Glutamatergic neuron (in vitro differentiated cells): ENCODE measurements around the gene DDX47. TPM values are rescaled to one million over a fixed set of nuclear protein-coding genes. Genes with fewer than 3 reads are reported as not detected.

Source experiments
- DNase-seq: peaks from one replicate; pipeline ENCODE4 v3.0.0; 2022
- H3K27ac Mint-ChIP-seq: one replicate; pipeline ENCODE4 v1.8.0; 2020; ENCODE audit warnings: mild to moderate bottlenecking, mixed read lengths, inconsistent platforms; ENCODE audit not compliant: unreplicated experiment
- H3K27me3 Mint-ChIP-seq: one replicate; pipeline ENCODE4 v1.8.0; 2020; ENCODE audit warnings: mild to moderate bottlenecking, moderate library complexity, mixed read lengths, inconsistent platforms; ENCODE audit not compliant: unreplicated experiment
- H3K36me3 Mint-ChIP-seq: one replicate; pipeline ENCODE4 v1.8.0; 2020; ENCODE audit warnings: mild to moderate bottlenecking, mixed read lengths, inconsistent platforms; ENCODE audit not compliant: unreplicated experiment
- H3K4me1 Mint-ChIP-seq: one replicate; pipeline ENCODE4 v1.8.0; 2020; ENCODE audit warnings: mild to moderate bottlenecking, low read depth, mixed read lengths, inconsistent platforms; ENCODE audit not compliant: unreplicated experiment
- H3K4me3 Mint-ChIP-seq: one replicate; pipeline ENCODE4 v1.8.0; 2020; ENCODE audit warnings: mild to moderate bottlenecking, mixed read lengths, inconsistent platforms; ENCODE audit not compliant: unreplicated experiment
- H3K9me3 Mint-ChIP-seq: one replicate; pipeline ENCODE4 v1.8.0; 2020; ENCODE audit warnings: mild to moderate bottlenecking, moderate library complexity, mixed read lengths, inconsistent platforms; ENCODE audit not compliant: unreplicated experiment
- total RNA-seq: library from RNA; stranded (reverse); fragmentation: NEBNext Ultra II Directional; extraction: Animal tissue kit (Norgen Biotek cat#: 25700); gene quantifications from one replicate; pipeline ENCODE4 v1.2.1, GENCODE V29; 2021; ENCODE audit not compliant: unreplicated experiment
- TF ChIP-seq, protein P1 (sequence below): fragments of 200-600 bp; sonication (generic); IDR thresholded peaks from one replicate; pipeline ENCODE4 v1.5.0; 2021; ENCODE audit not compliant: partially characterized antibody, unreplicated experiment

DDX47 gene
- total RNA-seq, 1 donor from 2014 or later = 31.0 TPM

- no peak for DNase-seq
- Mint-ChIP-seq H3K4me3 (no peak overlapping the region), H3K27ac (no peak overlapping the region), H3K36me3 (no peaks in the 10 kb centered on the region), H3K9me3 (no peaks in the 10 kb centered on the region), H3K4me1 (peaks cover 4% of the 10 kb centered on the region), H3K27me3 (peaks cover 6% of the 10 kb centered on the region)
- TF ChIP-seq, protein P1, sequence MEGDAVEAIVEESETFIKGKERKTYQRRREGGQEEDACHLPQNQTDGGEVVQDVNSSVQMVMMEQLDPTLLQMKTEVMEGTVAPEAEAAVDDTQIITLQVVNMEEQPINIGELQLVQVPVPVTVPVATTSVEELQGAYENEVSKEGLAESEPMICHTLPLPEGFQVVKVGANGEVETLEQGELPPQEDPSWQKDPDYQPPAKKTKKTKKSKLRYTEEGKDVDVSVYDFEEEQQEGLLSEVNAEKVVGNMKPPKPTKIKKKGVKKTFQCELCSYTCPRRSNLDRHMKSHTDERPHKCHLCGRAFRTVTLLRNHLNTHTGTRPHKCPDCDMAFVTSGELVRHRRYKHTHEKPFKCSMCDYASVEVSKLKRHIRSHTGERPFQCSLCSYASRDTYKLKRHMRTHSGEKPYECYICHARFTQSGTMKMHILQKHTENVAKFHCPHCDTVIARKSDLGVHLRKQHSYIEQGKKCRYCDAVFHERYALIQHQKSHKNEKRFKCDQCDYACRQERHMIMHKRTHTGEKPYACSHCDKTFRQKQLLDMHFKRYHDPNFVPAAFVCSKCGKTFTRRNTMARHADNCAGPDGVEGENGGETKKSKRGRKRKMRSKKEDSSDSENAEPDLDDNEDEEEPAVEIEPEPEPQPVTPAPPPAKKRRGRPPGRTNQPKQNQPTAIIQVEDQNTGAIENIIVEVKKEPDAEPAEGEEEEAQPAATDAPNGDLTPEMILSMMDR = no peak
Measured at GRCh38 chr12:12807970-12808702, 5.0 kb upstream of the DDX47 start.

- Mint-ChIP-seq H3K27ac (no peak overlapping the region), H3K36me3 (no peaks in the 10 kb centered on the region), H3K4me1 (peaks cover 4% of the 10 kb centered on the region), H3K4me3 (no peak overlapping the region), H3K27me3 (peaks cover 5% of the 10 kb centered on the region), H3K9me3 (no peaks in the 10 kb centered on the region)
- no peak for DNase-seq
- TF ChIP-seq, protein P1 = no peak
Measured at GRCh38 chr12:12810553-12811021, 2.6 kb upstream of the DDX47 start.

DNA sequence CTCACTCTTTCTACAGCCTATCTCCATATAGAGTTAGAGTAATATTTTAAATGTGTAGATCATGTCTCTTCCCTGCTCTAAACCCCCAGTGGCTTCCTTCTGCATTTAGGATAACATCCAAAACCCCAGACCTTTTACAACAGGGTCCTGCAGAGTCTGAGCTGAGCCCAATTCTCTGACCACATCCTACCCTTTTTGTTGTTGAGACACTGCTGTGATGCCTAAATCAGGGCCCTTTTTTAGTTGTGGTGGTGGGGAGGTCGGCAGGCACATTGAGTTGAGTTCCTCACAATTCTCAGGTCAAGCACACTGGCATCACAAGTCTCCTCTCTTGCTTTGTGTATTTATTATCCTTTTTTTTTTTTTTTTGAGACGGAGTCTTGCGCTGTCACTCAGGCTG lies 1.8 kb upstream of the DDX47 start:
- Mint-ChIP-seq H3K36me3 (no peaks in the 10 kb centered on the region), H3K9me3 (no peaks in the 10 kb centered on the region), H3K27me3 (peaks cover 5% of the 10 kb centered on the region), H3K27ac (no peak overlapping the region), H3K4me3 (no peak overlapping the region), H3K4me1 (peaks cover 4% of the 10 kb centered on the region)
- DNase-seq = no peak
- TF ChIP-seq, protein P1 = no peak

DNA sequence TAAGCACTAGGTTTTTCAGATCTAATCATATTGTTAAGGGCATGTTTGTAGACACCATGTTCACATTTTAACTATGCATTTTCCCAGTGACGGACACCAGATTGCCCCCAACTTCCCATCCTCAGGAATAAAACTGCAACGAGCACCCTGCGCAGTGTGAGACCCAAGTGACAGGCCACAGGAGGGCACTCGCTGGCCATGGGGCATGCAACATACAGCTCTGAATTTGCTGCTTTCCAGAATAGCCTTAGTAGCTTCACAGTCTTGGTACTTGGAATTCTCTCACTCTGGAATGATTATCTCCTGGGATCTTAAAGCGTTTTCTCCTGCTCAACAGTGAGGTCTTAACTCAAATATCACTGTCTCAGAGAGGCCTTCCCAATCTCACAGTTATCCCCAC lies 972 bp upstream of the DDX47 start:
- no peak for DNase-seq

More for the DNA sequence above, 972 bp upstream of the DDX47 start:
- H3K27ac Mint-ChIP-seq = no peak overlapping the region
- no peaks in the 10 kb centered on the region for H3K9me3 Mint-ChIP-seq
- no peak overlapping the region for H3K4me3 Mint-ChIP-seq
- H3K36me3 Mint-ChIP-seq = no peaks in the 10 kb centered on the region
- TF ChIP-seq, protein P1 = no peak
- H3K27me3 Mint-ChIP-seq = peaks cover 5% of the 10 kb centered on the region
- peaks cover 4% of the 10 kb centered on the region for H3K4me1 Mint-ChIP-seq
